T-helper 17 cell (primary cell): ENCODE measurements around the gene ONECUT2. TPM values are rescaled to one million over a fixed set of nuclear protein-coding genes. Genes with fewer than 3 reads are reported as not detected.

Experiments
- ATAC-seq: fragments of 150-1000 bp; cut with Tn5 transposase; 2 replicates; pipeline ENCODE4 v1.10.0; 2021; ENCODE audit warnings: mild to moderate bottlenecking, moderate library complexity
- DNase-seq, 3 donors: peaks; one replicate each; pipeline versions ENCODE4 v3.0.0 to v3.0.0-alpha.2; 2020 to 2021
- H3K9me3 ChIP-seq: one replicate; pipeline ENCODE4 v1.7.0; 2013; ENCODE audit warnings: low read length, mild to moderate bottlenecking; ENCODE audit not compliant: control insufficient read depth, poor library complexity, severe bottlenecking
- H3K27ac Mint-ChIP-seq: one replicate; pipeline ENCODE4 v1.8.0; 2022; ENCODE audit warnings: mild to moderate bottlenecking, moderate library complexity, mixed read lengths
- H3K27me3 Mint-ChIP-seq: one replicate; pipeline ENCODE4 v1.8.0; 2022; ENCODE audit warnings: mixed read lengths
- H3K36me3 Mint-ChIP-seq: one replicate; pipeline ENCODE4 v1.8.0; 2022; ENCODE audit warnings: low read depth, mixed read lengths
- H3K4me1 Mint-ChIP-seq: one replicate; pipeline ENCODE4 v1.8.0; 2022; ENCODE audit warnings: mild to moderate bottlenecking, mixed read lengths
- H3K4me3 Mint-ChIP-seq: one replicate; pipeline ENCODE4 v1.8.0; 2022; ENCODE audit warnings: mild to moderate bottlenecking, moderate library complexity, mixed read lengths
- total RNA-seq, 4 donors: library from RNA in 2 of 4; stranded (reverse) in 2 of 4; gene quantifications; one replicate each; pipeline ENCODE4 v1.2.3 and lab custom pipeline; 2022 to 2026

ONECUT2 gene
- total RNA-seq, 2 donors from 2014 or later = not detected

DNA sequence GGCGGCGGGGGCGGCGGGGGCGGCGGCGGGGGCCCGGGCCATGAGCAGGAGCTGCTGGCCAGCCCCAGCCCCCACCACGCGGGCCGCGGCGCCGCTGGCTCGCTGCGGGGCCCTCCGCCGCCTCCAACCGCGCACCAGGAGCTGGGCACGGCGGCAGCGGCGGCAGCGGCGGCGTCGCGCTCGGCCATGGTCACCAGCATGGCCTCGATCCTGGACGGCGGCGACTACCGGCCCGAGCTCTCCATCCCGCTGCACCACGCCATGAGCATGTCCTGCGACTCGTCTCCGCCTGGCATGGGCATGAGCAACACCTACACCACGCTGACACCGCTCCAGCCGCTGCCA is 644 bp downstream of the ONECUT2 start:
- Mint-ChIP-seq H3K4me3 (peak overlapping the region; percentile 83), H3K4me1 (peaks cover 7% of the 10 kb centered on the region), H3K27me3 (peaks cover 78% of the 10 kb centered on the region), H3K27ac (no peak overlapping the region), H3K36me3 (no peaks in the 10 kb centered on the region)
- H3K9me3 ChIP-seq = peaks cover 2% of the 10 kb centered on the region
- ATAC-seq (no peak), DNase-seq (no peak)

DNA sequence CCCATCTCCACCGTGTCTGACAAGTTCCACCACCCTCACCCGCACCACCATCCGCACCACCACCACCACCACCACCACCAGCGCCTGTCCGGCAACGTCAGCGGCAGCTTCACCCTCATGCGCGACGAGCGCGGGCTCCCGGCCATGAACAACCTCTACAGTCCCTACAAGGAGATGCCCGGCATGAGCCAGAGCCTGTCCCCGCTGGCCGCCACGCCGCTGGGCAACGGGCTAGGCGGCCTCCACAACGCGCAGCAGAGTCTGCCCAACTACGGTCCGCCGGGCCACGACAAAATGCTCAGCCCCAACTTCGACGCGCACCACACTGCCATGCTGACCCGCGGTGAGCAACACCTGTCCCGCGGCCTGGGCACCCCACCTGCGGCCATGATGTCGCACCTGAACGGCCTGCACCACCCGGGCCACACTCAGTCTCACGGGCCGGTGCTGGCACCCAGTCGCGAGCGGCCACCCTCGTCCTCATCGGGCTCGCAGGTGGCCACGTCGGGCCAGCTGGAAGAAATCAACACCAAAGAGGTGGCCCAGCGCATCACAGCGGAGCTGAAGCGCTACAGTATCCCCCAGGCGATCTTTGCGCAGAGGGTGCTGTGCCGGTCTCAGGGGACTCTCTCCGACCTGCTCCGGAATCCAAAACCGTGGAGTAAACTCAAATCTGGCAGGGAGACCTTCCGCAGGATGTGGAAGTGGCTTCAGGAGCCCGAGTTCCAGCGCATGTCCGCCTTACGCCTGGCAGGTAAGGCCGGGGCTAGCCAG is 1.2 kb downstream of the ONECUT2 start:
- ATAC-seq (no peak), DNase-seq (no peak)
- no peaks in the 10 kb centered on the region for H3K36me3 Mint-ChIP-seq
- peaks cover 77% of the 10 kb centered on the region for H3K27me3 Mint-ChIP-seq
- H3K9me3 ChIP-seq = peaks cover 2% of the 10 kb centered on the region
- H3K4me3 Mint-ChIP-seq = peak overlapping the region; percentile 83
- no peak overlapping the region for H3K27ac Mint-ChIP-seq
- peaks cover 8% of the 10 kb centered on the region for H3K4me1 Mint-ChIP-seq

DNA sequence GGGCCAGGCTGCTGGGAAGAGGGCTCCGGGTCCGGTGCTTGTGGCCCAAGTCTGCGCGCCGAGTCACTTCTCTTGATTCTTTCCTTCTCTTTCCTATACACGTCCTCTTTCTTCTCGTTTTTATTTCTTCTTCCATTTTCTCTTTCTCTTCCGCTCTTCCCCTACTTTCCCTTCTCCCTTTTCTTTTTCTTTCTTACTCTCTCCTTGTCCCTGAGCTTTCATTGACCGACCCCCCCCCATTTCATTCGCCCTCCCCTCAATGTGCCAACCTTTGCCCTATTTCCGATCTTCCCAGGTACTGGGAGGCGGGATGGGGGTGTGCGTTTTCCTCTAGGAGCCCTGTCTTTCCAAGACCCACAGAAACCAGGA is 1.8 kb downstream of the ONECUT2 start:
- Mint-ChIP-seq H3K27me3 (peaks cover 76% of the 10 kb centered on the region), H3K36me3 (peaks cover 3% of the 10 kb centered on the region), H3K27ac (no peak overlapping the region), H3K4me1 (peaks cover 11% of the 10 kb centered on the region), H3K4me3 (peak overlapping the region; percentile 83)
- H3K9me3 ChIP-seq = peaks cover 2% of the 10 kb centered on the region
- DNase-seq = no peak
- ATAC-seq = no peak

DNA sequence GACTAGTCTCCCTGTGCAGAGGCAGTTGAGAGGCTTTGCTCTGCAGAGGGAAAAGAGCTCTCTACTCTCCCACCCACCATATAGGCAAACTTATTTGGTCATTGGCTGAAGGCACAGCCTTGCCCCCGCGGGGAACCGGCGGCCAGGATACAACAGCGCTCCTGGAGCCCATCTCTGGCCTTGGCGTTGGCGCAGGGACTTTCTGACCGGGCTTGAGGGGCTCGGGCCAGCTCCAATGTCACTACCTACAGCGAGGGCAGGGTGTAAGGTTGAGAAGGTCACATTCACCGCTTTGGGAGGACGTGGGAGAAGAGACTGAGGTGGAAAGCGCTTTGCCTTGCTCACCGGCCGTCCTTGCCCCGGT is 2.2 kb downstream of the ONECUT2 start:
- peak overlapping the region; percentile 83 for H3K4me3 Mint-ChIP-seq
- peaks cover 2% of the 10 kb centered on the region for H3K9me3 ChIP-seq
- H3K4me1 Mint-ChIP-seq = peaks cover 11% of the 10 kb centered on the region
- H3K27me3 Mint-ChIP-seq = peaks cover 74% of the 10 kb centered on the region
- DNase-seq (no peak), ATAC-seq (no peak)
- H3K27ac Mint-ChIP-seq = no peak overlapping the region
- H3K36me3 Mint-ChIP-seq = peaks cover 3% of the 10 kb centered on the region

DNA sequence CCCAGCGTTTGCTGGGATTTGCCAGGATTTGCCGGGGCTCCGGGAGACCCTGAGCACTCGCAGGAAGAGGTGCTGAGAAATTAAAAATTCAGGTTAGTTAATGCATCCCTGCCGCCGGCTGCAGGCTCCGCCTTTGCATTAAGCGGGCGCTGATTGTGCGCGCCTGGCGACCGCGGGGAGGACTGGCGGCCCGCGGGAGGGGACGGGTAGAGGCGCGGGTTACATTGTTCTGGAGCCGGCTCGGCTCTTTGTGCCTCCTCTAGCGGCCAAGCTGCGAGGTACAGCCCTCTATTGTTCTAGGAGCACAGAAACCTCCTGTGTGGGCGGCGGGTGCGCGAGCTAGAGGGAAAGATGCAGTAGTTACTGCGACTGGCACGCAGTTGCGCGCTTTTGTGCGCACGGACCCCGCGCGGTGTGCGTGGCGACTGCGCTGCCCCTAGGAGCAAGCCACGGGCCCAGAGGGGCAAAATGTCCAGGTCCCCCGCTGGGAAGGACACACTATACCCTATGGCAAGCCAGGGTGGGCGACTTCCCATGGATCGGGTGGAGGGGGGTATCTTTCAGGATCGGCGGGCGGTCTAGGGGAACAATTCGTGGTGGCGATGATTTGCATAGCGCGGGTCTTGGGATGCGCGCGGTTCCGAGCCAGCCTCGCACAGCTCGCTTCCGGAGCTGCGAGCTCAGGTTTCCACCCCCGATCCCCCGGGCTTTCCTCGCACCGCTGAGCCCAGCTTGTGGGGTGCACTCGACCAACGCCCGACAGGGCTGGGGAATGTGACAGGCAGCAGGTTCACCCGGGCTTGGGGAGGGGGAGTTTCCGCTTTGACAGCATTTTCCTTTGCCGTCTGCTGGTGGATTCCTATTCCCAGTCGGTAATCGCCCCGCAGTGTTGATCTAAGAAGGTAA is 2.8 kb downstream of the ONECUT2 start:
- peaks cover 3% of the 10 kb centered on the region for H3K36me3 Mint-ChIP-seq
- DNase-seq (no peak), ATAC-seq (peak; percentile 47)
- H3K4me3 Mint-ChIP-seq = peak overlapping the region; percentile 83
- peaks cover 2% of the 10 kb centered on the region for H3K9me3 ChIP-seq
- peaks cover 11% of the 10 kb centered on the region for H3K4me1 Mint-ChIP-seq
- H3K27ac Mint-ChIP-seq = no peak overlapping the region
- H3K27me3 Mint-ChIP-seq = peaks cover 78% of the 10 kb centered on the region

DNA sequence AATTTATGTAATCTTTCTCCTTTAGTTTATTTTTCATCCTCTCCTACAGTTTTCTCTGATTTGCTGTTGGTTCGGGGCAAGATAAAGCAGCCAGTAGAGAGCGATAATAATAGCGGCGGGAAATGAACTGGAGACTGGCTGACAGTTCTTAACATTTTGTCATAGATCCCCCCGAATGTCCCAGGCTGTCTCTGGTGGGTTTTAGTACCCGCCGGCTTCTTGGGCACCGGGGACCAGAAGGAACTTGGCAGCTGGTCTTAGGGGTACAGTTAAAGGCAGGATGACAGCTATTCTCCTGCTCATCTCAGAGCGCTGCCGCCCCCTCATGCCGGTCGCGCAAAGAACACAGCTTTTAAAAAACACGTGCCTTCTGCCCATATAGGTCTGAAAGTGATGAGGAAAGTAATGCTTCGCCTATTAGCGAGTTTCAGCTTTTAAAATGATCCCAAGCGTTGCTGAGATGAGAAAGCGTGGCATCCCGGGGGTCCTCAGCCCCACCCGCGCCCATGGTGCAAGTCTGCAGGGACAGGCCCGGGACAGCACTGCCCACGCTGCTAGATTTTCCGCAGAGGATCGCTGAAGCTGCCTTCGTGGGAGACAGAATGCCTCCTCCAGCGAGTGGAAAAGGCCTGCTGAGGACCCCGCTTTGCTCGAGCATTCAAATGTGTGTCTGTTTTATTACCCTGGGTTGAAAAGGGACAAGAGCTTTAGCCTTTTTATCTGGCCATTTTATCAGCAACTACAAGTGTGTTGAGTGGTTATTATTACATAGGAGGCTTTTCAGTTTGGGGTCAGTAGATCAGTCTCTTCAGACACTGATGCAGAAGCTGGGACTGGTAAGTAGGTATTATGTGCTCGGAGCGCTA is 3.8 kb downstream of the ONECUT2 start:
- peaks cover 2% of the 10 kb centered on the region for H3K9me3 ChIP-seq
- peaks cover 11% of the 10 kb centered on the region for H3K4me1 Mint-ChIP-seq
- no peak overlapping the region for H3K27ac Mint-ChIP-seq

DNA sequence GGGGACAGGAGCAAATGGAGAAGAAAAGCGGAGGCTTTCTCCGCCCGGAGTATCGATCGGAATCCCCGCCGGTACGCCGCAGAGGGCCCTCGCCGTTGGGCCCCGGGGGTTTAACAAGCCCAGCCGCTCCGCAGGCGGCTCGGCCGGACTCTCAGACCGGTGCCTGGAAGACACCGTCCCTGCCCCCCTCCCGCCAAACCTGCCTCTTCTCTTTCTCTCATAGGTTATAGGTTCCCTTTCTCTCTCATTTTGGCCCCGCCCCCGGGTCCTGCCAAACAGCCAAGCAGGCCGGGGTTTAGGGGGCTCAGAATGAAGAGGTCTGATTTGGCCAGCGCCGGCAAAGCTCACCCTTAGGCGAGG is 4.4 kb downstream of the ONECUT2 start:
- Mint-ChIP-seq H3K27ac (no peak overlapping the region), H3K36me3 (peaks cover 3% of the 10 kb centered on the region), H3K27me3 (peaks cover 78% of the 10 kb centered on the region), H3K4me1 (peaks cover 11% of the 10 kb centered on the region), H3K4me3 (peak overlapping the region; percentile 68)
- no peak for DNase-seq
- no peak for ATAC-seq
- peaks cover 2% of the 10 kb centered on the region for H3K9me3 ChIP-seq

More for the DNA sequence above, 3.8 kb downstream of the ONECUT2 start:
- Mint-ChIP-seq H3K27me3 (peaks cover 78% of the 10 kb centered on the region), H3K36me3 (peaks cover 3% of the 10 kb centered on the region), H3K4me3 (no peak overlapping the region)
- no peak for ATAC-seq
- no peak for DNase-seq

DNA sequence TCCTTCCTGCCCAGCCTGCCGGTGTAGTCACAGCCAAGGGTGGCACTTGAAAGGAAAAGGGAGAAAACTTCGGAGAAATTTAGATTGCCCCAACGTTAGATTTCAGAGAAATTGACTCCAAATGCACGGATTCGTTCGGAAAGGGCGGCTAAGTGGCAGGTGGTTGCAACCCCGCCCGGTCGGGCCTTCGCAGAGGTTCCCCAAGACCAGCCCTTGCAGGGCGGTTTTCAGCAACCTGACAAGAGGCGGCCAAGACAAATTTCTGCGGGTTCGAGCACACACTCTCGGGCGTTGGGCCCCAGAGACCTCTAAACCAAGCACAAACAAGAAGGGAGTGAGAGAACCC is 4.8 kb downstream of the ONECUT2 start:
- Mint-ChIP-seq H3K4me3 (peak overlapping the region; percentile 68), H3K27me3 (peaks cover 78% of the 10 kb centered on the region), H3K4me1 (peaks cover 11% of the 10 kb centered on the region), H3K27ac (no peak overlapping the region), H3K36me3 (peaks cover 3% of the 10 kb centered on the region)
- peaks cover 2% of the 10 kb centered on the region for H3K9me3 ChIP-seq
- ATAC-seq = no peak
- DNase-seq = no peak

DNA sequence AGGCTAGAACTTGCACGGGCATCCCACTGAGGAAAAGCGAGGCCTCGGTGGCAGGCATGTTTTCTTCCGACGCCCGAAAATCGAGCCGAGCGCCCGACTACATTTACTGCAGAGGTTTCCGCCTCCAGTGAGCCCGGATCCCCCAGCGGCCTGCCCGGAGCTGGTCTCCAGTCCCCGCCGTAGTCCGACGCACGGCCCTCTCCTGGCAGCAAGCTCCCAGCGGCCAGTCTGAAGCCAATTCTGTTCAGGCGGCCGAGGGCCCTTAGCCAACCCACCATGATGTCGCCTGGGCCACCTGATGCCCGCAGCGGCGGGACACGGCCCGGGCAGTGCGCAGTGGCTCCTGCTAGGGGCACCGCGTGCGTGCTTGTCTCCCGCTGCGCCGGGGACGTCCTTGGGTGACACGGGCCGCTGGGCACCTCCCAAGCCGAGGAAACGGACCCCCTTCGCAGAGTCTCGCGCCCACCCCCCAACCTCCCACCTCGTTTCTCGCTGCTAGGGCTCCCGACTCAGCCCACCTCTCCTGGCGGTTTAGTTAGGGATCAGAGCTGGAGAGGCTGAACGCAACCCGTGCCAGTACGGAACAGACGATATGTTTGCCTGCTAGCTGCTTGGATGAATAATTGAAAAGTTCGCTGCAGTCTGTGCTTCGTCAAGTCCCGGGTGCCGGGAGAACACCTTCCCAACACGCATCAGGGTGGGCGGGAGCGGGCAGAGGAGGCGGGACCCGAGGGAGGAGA is 5.3 kb downstream of the ONECUT2 start:
- ATAC-seq = no peak
- no peak overlapping the region for H3K4me3 Mint-ChIP-seq
- no peak overlapping the region for H3K27ac Mint-ChIP-seq
- H3K36me3 Mint-ChIP-seq = peaks cover 4% of the 10 kb centered on the region
- peaks cover 2% of the 10 kb centered on the region for H3K9me3 ChIP-seq
- peaks cover 11% of the 10 kb centered on the region for H3K4me1 Mint-ChIP-seq
- no peak for DNase-seq
- peaks cover 83% of the 10 kb centered on the region for H3K27me3 Mint-ChIP-seq

DNA sequence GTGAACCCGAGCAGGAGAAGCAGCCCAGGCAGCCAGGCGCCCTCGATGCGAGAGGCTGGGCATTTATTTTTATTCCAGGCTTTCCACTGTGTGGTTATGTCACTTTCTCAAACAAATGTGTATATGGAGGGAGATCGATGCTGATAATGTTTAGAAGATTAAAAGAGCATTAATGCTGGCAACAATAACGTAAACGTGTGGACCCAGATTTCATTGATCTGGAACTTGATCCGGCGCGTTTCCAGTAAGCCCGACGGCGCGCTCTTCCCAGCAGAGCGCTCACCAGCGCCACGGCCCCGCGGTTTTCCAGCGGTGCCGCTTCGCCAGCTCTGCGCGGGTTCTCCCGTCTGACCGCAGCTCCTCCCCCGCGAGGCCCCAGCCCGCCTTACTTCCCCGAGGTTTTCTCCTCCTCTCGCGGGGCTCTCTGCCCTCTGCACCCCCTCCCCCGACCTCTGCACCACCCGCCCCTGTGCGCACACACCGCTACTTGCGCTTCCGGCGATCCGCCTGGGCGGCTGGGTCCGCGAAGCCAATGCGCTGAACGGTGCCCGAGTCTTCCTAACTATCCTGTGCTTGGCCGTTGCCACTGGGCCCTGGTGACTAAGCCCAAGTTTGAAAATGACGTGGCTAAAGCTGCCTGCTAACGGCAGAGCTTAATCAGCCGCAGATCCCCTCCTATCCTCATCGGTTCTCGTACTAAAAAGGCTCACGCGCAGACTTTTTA is 6.1 kb downstream of the ONECUT2 start:
- peaks cover 4% of the 10 kb centered on the region for H3K36me3 Mint-ChIP-seq
- no peak for ATAC-seq
- peak overlapping the region; percentile 63 for H3K27ac Mint-ChIP-seq
- H3K4me1 Mint-ChIP-seq = peaks cover 11% of the 10 kb centered on the region
- no peak for DNase-seq
- H3K27me3 Mint-ChIP-seq = peaks cover 86% of the 10 kb centered on the region
- peaks cover 2% of the 10 kb centered on the region for H3K9me3 ChIP-seq
- H3K4me3 Mint-ChIP-seq = peak overlapping the region; percentile 78

DNA sequence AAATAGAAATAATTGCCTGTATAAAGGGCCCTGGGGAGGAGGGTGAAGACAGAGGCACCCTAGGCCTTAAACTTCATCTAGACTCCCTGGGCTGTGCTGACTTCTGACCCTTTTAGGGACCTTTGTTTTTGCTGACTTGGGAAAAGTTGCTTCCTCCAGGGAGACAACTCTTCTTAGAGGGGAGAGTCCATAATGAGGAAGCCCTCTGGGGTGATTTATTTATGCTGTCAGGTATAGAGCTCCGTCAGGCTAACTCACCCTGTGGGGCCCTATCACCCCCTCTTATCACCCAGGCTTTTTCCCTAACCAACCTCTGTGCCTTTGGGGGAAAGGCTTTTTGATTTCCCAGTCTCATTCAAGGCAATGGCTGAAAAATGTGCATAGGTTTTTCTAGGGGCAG is 8.1 kb downstream of the ONECUT2 start:
- no peak overlapping the region for H3K4me3 Mint-ChIP-seq
- no peak overlapping the region for H3K27ac Mint-ChIP-seq
- peaks cover 4% of the 10 kb centered on the region for H3K4me1 Mint-ChIP-seq
- peaks cover 85% of the 10 kb centered on the region for H3K27me3 Mint-ChIP-seq
- ATAC-seq = no peak
- H3K36me3 Mint-ChIP-seq = peaks cover 4% of the 10 kb centered on the region
- no peak for DNase-seq
- H3K9me3 ChIP-seq = peaks cover 2% of the 10 kb centered on the region

DNA sequence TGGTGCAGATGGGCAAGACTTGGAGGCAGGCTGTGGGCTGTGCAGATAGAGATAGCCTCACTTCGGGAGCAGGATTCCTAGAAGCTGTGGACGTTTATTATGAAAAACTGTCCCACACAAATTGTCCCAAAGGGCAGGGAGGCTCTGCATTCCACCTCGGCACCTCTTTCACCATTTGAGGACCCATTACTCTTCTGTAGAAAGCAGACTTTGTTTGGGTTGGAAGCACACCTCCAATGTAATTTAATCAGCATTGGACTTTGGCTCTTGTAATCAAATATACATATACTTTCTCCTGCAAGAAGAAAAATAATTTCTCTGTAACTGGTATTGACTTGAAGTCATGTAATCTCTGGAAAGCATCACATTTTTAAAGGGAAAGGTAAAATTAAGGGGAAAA is 8.5 kb downstream of the ONECUT2 start:
- Mint-ChIP-seq H3K36me3 (peaks cover 4% of the 10 kb centered on the region), H3K27ac (no peak overlapping the region)

More for the DNA sequence above, 8.5 kb downstream of the ONECUT2 start:
- peaks cover 2% of the 10 kb centered on the region for H3K9me3 ChIP-seq
- Mint-ChIP-seq H3K27me3 (peaks cover 85% of the 10 kb centered on the region), H3K4me1 (peaks cover 4% of the 10 kb centered on the region), H3K4me3 (no peak overlapping the region)
- ATAC-seq (no peak), DNase-seq (no peak)
